WI38 (cell line): ENCODE data around the gene NEK7.

Source experiments
- H3K4me3 ChIP-seq: 2 replicates; pipeline ENCODE4 v1.5.1; 2011; ENCODE audit warnings: low read depth, mild to moderate bottlenecking, control low read depth, low read length
- CTCF ChIP-seq: IDR thresholded peaks from 2 replicates; pipeline ENCODE4 v1.5.1; 2012; ENCODE audit warnings: low read depth, mild to moderate bottlenecking, control low read depth, low read length

The NEK7 gene

GRCh38 chr1:198143797-198144196, 13.0 kb upstream of the NEK7 start:
- no peak for TF ChIP-seq CTCF
- H3K4me3 ChIP-seq: no peak overlapping the region

- no peak for TF ChIP-seq CTCF
These were observed 9.6 kb upstream of the NEK7 start for GRCh38 chr1:198147216-198147615.

GRCh38 chr1:198150369-198150768, 6.4 kb upstream of the NEK7 start:
- TF ChIP-seq CTCF: no peak
- no peak overlapping the region for H3K4me3 ChIP-seq

More at GRCh38 chr1:198147216-198147615, 9.6 kb upstream of the NEK7 start:
- H3K4me3 ChIP-seq: no peak overlapping the region

- no peak overlapping the region for H3K4me3 ChIP-seq
- TF ChIP-seq CTCF: no peak
These were observed 5.1 kb upstream of the NEK7 start for GRCh38 chr1:198151688-198152087.

GRCh38 chr1:198153103-198153502, 3.7 kb upstream of the NEK7 start:
- TF ChIP-seq CTCF: no peak
- H3K4me3 ChIP-seq: no peak overlapping the region

- no peak for TF ChIP-seq CTCF
- H3K4me3 ChIP-seq: no peak overlapping the region
These were observed 3.0 kb upstream of the NEK7 start for GRCh38 chr1:198153804-198154203.

GRCh38 chr1:198155253-198155652, 1.5 kb upstream of the NEK7 start:
- no peak overlapping the region for H3K4me3 ChIP-seq
- no peak for TF ChIP-seq CTCF
